GM18861 (cell line): ENCODE measurements around the gene LRRC8A.

Experiments used
- ATAC-seq: cut with Tn5 transposase; IDR thresholded peaks from one replicate; pipeline ENCODE4 v1.9.1; 2021; ENCODE audit not compliant: unreplicated experiment

The LRRC8A gene

GRCh38 chr9:128901379-128901778 lies 19.4 kb downstream of the LRRC8A start:
- ATAC-seq, result no peak

GRCh38 chr9:128901822-128902221 lies 19.9 kb downstream of the LRRC8A start:
- no peak for ATAC-seq

GRCh38 chr9:128902351-128903078 lies 20.6 kb downstream of the LRRC8A start:
- peak; percentile 87 for ATAC-seq

- ATAC-seq, result no peak
These were observed 21.1 kb downstream of the LRRC8A start for GRCh38 chr9:128903079-128903461.

- no peak for ATAC-seq
These were observed 22.1 kb downstream of the LRRC8A start for GRCh38 chr9:128903871-128904620.

DNA sequence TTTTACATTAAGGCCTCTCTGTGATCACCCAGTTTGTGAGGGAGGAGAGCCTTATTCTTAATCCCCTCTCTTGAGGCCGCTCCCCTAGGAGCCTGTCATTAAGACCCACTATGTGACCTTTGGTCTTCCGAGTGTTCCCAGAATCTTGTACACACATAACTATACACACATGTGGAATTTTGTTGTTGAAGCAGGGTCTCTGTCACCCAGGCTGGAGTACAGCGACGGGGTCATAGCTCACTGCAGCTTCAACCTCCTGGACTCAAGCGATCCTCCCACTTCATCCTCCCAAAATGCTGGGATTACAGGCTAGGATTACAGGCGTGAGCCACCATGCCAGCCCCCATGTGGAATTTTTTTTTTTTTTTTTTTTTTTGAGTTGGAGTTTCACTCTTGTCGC lies 24.0 kb downstream of the LRRC8A start:
- no peak for ATAC-seq

- no peak for ATAC-seq
These were observed 24.8 kb downstream of the LRRC8A start for GRCh38 chr9:128906741-128907140.

- ATAC-seq, result no peak
These were observed 26.4 kb downstream of the LRRC8A start for GRCh38 chr9:128908372-128908771.

DNA sequence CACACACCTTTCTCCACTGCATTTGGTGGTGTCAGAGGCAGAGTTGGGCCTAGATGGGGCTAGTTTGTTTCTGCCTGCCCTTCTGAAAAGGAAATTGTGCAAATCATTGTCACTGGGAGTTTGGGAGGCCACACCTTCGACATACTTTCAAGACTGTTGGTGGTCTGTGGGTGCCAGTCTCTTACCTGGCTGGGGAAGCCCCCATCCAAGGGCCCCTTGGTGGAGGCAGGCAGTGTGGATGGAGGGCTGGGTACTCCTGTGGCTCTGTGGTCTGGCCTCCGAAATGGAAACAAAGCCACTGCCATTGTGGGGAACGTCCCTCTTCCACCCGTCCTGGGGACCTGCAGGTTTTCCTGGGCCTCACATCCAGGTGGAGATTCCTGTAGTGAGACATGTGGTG lies 27.9 kb downstream of the LRRC8A start:
- ATAC-seq, result no peak

DNA sequence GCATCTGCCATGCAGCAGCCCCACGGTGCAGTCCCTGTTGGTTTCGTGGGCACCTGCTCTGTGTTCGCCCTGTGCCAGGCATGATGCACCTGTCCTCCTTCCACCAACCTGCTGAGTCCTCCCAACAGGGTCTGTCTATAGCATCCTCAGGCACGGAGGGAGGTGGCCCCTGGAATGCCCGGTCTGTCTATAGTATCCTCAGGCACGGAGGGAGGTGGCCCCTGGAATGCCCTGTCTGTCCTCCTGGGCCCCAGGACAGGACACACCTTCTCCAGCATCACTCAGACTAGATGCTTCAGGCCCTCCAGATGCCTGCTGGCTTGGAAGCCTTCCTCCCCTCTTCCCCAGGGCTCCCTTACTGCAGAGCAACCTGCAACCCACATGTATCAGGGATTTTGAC lies 29.0 kb downstream of the LRRC8A start:
- ATAC-seq, result no peak

- no peak for ATAC-seq
These were observed 29.6 kb downstream of the LRRC8A start for GRCh38 chr9:128911529-128912035.

- ATAC-seq, result no peak
These were observed 30.4 kb downstream of the LRRC8A start for GRCh38 chr9:128912270-128912853.

DNA sequence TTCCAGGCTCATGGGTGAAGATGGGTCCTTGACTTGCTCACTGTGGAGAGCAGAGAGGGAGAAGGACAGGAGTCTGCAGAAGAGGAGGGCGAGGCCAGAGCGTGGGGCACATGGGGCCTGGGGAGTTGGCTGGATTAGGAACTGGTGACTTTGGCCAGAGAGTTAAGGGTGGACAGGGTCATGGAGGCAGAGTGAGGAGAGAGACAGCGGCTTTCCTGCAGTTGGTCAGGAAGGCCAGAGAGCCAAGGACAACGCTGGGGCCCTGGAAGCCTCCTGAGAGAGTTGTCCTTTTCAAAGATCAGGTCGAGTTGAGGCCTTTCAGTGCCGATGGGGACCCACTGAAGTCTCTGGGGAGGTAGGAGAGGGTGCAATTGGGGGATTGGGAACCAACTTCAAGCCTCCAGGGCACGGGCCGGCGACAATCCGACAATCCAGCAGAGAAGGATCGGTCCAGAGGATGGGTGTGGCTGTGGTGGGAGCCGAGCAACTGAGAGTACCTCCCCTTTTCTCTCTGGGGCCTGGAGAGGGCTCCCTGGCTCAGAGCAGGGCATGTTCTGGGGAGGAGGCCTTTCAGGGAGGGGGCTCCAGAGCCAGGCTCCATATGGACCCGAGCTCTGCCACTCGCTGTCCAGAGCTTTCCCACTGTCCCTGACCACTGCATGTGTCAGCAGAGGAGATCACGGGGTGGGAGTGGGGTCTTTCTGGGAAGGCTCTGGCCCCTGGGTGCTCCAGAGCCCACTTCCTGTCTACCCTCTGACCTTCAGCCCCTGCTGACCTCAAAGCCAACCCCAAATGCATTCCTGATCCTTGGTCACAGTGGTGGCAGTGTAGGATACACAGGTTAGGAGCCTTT lies 31.3 kb downstream of the LRRC8A start:
- ATAC-seq, result no peak

DNA sequence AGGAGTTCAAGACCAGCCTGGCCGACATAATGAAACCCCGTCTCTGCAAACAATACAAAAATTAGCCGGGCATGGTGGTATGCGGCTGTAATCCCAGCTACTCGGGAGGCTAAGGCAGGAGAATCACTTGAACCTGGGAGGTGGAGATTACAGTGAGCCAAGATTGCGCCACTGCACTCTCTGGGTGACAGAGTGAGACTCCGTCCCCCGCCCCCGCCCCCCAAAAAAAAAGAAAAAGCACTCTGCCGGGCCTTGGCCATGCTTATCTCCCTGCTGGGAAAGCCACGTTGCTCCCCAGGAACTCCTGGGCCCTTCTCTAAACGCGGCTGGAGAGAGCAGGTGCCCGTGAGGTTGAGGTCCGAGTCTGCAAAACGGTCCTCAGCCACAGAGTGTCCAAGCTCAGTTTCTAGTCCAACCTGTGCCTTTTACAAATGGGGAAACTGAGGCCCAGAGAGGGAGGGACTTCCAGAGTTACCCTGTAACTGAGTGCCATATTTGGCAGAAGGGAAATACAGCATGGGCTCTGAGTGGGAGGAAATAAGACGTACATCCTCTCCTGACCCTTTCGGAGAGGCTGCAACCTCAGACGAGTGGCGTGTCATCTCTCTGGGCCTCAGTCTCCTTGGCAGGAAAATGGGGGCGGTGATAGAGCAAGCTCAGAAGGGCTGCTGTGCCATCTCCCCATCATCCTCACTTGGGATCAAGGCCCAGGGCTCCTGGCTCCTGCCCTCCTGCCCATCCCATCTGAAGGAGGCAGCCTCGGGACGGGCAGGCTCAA lies 32.3 kb downstream of the LRRC8A start:
- ATAC-seq, result no peak

- ATAC-seq, result no peak
These were observed 34.3 kb downstream of the LRRC8A start for GRCh38 chr9:128916204-128916603.

- ATAC-seq, result no peak
These were observed 34.8 kb downstream of the LRRC8A start for GRCh38 chr9:128916745-128917144.

- ATAC-seq, result no peak
These were observed 35.4 kb downstream of the LRRC8A start for GRCh38 chr9:128917151-128917849.

DNA sequence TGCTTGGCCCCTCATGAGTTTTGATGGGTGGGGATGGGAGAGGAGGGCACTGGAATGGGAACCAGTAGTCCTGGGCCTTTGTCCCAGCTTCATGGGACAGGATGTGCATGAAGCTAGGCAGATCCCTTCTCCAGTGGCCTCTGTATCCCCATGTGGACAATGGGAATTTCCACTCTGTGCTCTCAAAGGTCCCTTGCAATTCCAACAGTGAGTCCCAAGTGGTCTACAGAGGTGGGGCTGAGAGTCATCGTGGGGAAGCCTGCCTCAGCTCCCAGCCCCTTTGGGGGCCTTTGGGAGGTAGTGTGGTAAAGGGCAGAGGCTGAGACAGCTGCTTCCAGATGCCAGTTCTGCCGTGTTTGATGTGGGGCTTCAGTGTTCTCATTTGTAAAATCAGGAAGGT lies 37.0 kb downstream of the LRRC8A start:
- ATAC-seq, result no peak

GRCh38 chr9:128919402-128920089 lies 37.6 kb downstream of the LRRC8A start:
- no peak for ATAC-seq
